Smooth muscle cell (in vitro differentiated cells): ENCODE data around the gene GFAP. TPM values are rescaled to one million over a fixed set of nuclear protein-coding genes. Genes with fewer than 3 reads are reported as not detected.

ENCODE experiments used
- DNase-seq: peaks from one replicate; lab custom pipeline; 2025; ENCODE audit not compliant: unreplicated experiment; lab: John Stamatoyannopoulos, UW
- H2AFZ ChIP-seq: fragments of 200-600 bp; sonication (generic); 2 replicates; pipeline ENCODE4 v1.6.0; 2016; ENCODE audit warnings: antibody characterized with exemption, low read depth, mild to moderate bottlenecking
- H3F3A ChIP-seq: fragments of 200-600 bp; sonication (generic); 2 replicates; pipeline ENCODE4 v1.6.0; 2017; ENCODE audit warnings: antibody characterized with exemption, low read depth
- H3K27ac ChIP-seq: fragments of 200-600 bp; sonication (generic); 2 replicates; pipeline ENCODE4 v1.5.1; 2016; ENCODE audit warnings: low read depth, mild to moderate bottlenecking
- H3K27me3 ChIP-seq: fragments of 200-600 bp; sonication (generic); 2 replicates; pipeline ENCODE4 v1.6.1; 2016; ENCODE audit warnings: low read depth, mild to moderate bottlenecking
- H3K36me3 ChIP-seq: fragments of 200-600 bp; sonication (generic); 2 replicates; pipeline ENCODE4 v1.5.1; 2016; ENCODE audit warnings: low read depth
- H3K4me1 ChIP-seq: fragments of 200-600 bp; sonication (generic); 2 replicates; pipeline ENCODE4 v1.5.1; 2016; ENCODE audit warnings: low read depth
- H3K4me2 ChIP-seq: fragments of 200-600 bp; sonication (generic); 2 replicates; pipeline ENCODE4 v1.6.0; 2016; ENCODE audit warnings: mild to moderate bottlenecking
- H3K4me3 ChIP-seq: fragments of 200-600 bp; sonication (generic); 2 replicates; pipeline ENCODE4 v1.5.1; 2016; ENCODE audit warnings: mild to moderate bottlenecking
- H3K79me2 ChIP-seq: fragments of 200-600 bp; sonication (generic); 2 replicates; pipeline ENCODE4 v1.6.0; 2016; ENCODE audit warnings: low read depth, mild to moderate bottlenecking
- H3K9ac ChIP-seq: fragments of 200-600 bp; sonication (generic); 2 replicates; pipeline ENCODE4 v1.6.0; 2016; ENCODE audit warnings: low read depth
- H3K9me3 ChIP-seq: fragments of 200-600 bp; sonication (generic); replicated peaks from 2 replicates; pipeline ENCODE4 v1.5.1; 2016; ENCODE audit warnings: low read depth
- H4K20me1 ChIP-seq: fragments of 200-600 bp; sonication (generic); 2 replicates; pipeline ENCODE4 v1.6.0; 2016; ENCODE audit warnings: low read depth
- WGBS: methylation state at CpG from one replicate; pipeline ENCODE4 v1.1.7; 2016; ENCODE audit warnings: low lambda C conversion rate; 5-methylcytosine and 5-hydroxymethylcytosine counted together
- polyA plus RNA-seq: library from polyadenylated mRNA; unstranded; fragments of >200 nt; fragmentation: Nextera tagmentation; extraction: Ambion mirVana; gene quantifications from 2 replicates; pipeline ENCODE4 v1.2.1, GENCODE V29; 2016
- total RNA-seq: library from RNA; depleted of rRNA; stranded (reverse); fragments of >200 nt; gene quantifications from 2 replicates; pipeline ENCODE4 v1.2.3, GENCODE V29; 2014
- TF ChIP-seq, protein P1 (sequence below): fragments of 200-600 bp; sonication (generic); IDR thresholded peaks from 2 replicates; pipeline ENCODE4 v1.5.1; 2017; ENCODE audit warnings: borderline replicate concordance, mild to moderate bottlenecking, antibody characterized with exemption; ENCODE audit not compliant: insufficient read depth, poor library complexity, severe bottlenecking

The GFAP gene
- total and polyA plus RNA-seq, 2 experiments from 2014 or later: 0.04 to 0.64 TPM

DNA sequence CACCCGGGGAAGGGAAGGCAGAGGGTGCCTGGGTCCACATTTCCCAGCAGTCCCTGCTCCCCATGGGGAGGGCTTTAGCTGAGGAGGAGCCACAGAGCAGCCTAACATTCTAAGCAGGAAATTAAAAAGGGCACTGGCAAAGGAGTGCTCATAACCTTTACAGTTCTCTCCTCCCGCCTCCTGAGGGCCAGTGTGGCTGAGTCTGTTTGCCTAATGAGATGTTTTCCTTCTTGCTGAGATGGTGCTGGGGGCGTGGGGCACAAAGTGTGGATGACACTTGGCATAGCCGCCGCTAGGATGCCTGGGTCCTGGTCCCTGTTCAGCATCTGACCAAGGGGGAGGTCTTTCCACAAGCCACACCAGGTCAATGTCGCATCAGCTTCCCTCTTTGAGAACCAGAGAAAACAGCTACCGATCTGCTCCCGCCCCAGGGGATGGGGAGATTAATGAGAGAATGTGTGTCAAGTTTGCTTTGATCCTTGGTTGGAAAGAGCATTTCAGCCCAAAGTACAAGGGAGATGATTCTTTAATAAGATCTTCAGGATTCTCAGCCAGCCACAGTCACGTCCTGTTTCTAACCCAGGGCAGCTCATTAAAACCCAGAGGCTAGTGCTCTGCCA lies 26.5 kb upstream of the GFAP start:
- Histone ChIP-seq H3K9ac (no peak overlapping the region), H3K27me3 (no peaks in the 10 kb centered on the region), H3K79me2 (peaks cover 73% of the 10 kb centered on the region), H3K36me3 (no peaks in the 10 kb centered on the region), H3K4me2 (no peak overlapping the region), H3K4me3 (no peak overlapping the region), H3K4me1 (peaks cover 10% of the 10 kb centered on the region), H2AFZ (no peak overlapping the region), H3F3A (no peaks in the 10 kb centered on the region), H3K27ac (no peak overlapping the region), H4K20me1 (no peaks in the 10 kb centered on the region), H3K9me3 (no peaks in the 10 kb centered on the region)
- DNase-seq: no peak
- TF ChIP-seq, protein P1, sequence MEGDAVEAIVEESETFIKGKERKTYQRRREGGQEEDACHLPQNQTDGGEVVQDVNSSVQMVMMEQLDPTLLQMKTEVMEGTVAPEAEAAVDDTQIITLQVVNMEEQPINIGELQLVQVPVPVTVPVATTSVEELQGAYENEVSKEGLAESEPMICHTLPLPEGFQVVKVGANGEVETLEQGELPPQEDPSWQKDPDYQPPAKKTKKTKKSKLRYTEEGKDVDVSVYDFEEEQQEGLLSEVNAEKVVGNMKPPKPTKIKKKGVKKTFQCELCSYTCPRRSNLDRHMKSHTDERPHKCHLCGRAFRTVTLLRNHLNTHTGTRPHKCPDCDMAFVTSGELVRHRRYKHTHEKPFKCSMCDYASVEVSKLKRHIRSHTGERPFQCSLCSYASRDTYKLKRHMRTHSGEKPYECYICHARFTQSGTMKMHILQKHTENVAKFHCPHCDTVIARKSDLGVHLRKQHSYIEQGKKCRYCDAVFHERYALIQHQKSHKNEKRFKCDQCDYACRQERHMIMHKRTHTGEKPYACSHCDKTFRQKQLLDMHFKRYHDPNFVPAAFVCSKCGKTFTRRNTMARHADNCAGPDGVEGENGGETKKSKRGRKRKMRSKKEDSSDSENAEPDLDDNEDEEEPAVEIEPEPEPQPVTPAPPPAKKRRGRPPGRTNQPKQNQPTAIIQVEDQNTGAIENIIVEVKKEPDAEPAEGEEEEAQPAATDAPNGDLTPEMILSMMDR: no peak
- 77% methylated on average over 9 of the region's 9 CpGs for WGBS

DNA sequence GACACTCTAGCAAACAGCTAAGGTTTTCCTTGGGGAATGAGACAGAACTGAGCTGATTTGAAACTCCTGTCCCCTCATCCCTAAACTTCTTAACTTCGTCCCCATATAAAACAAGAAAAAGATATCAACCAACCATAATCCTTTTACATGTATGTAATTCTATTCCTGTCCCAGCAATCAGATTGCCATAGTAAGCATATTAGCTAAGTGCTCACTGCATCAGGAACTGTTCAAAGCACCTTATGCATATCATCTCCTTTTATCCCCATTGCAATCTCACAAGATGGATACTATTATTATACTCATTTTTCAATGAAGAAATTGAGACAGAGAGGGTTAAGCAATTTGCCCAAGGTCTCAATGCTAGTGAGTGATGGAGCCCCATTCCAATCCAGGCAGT lies 25.5 kb upstream of the GFAP start:
- Histone ChIP-seq H3K79me2 (peaks cover 65% of the 10 kb centered on the region), H3K27me3 (no peaks in the 10 kb centered on the region), H3K4me1 (peaks cover under 1% of the 10 kb centered on the region), H3K4me2 (no peak overlapping the region), H2AFZ (no peak overlapping the region), H4K20me1 (no peaks in the 10 kb centered on the region), H3K9ac (no peak overlapping the region), H3K9me3 (no peaks in the 10 kb centered on the region), H3F3A (no peaks in the 10 kb centered on the region), H3K27ac (no peak overlapping the region), H3K36me3 (no peaks in the 10 kb centered on the region), H3K4me3 (no peak overlapping the region)
- TF ChIP-seq, protein P1: no peak
- DNase-seq: no peak
- 100% methylated on average over 1 of the region's 1 CpG for WGBS

DNA sequence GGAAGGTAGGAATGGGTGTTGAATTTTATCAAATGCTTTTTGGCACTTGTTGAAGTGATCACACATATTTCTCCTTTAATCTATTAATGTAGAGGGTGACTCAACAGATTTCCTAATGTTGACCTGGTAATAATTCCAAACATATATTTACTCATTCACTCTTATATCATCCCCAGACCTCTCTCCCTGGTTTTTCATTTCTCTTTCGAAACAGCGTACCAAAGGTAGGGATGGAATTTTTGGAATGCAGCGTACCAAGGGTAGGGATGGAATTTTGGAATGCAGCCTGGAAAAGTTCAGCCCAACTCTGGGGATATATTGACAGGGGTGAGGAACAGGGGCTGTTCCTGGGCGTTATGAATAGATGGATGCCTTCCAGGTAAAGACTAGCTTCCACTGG lies 25.0 kb upstream of the GFAP start:
- H3K27me3 ChIP-seq: no peaks in the 10 kb centered on the region
- no peak overlapping the region for H2AFZ ChIP-seq
- peaks cover 61% of the 10 kb centered on the region for H3K79me2 ChIP-seq
- no peak for DNase-seq
- TF ChIP-seq, protein P1: no peak
- H3K9ac ChIP-seq: no peak overlapping the region
- H4K20me1 ChIP-seq: no peaks in the 10 kb centered on the region
- no peaks in the 10 kb centered on the region for H3K4me1 ChIP-seq
- no peaks in the 10 kb centered on the region for H3F3A ChIP-seq
- H3K4me2 ChIP-seq: no peak overlapping the region
- WGBS: 52% methylated on average over 4 of the region's 4 CpGs
- no peaks in the 10 kb centered on the region for H3K36me3 ChIP-seq
- H3K4me3 ChIP-seq: no peak overlapping the region
- no peaks in the 10 kb centered on the region for H3K9me3 ChIP-seq
- H3K27ac ChIP-seq: no peak overlapping the region

DNA sequence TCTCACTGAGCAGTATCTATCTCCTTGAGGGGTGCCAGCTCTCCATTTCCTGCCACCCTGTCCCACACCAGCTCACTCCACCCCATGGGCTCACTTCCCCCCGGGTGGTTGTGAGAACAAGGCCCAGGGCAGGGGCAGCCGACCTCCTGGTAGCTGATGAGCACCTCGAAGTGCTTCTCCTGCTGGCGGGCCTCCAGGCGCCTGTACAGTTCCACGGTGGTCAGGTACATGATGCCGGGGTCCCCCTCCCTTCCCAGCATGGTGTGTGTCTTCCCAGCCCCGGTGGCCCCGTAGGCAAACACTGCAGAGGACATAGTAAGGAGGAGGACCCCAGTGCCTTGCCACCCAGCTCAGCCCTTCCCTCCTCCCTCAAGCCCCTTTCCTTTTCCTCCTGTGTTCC lies 19.8 kb upstream of the GFAP start:
- Histone ChIP-seq H3K4me2 (no peak overlapping the region), H3K9ac (no peak overlapping the region), H2AFZ (no peak overlapping the region), H3K27ac (no peak overlapping the region), H3F3A (no peaks in the 10 kb centered on the region), H3K4me3 (no peak overlapping the region), H3K36me3 (no peaks in the 10 kb centered on the region), H4K20me1 (no peaks in the 10 kb centered on the region), H3K4me1 (no peaks in the 10 kb centered on the region), H3K79me2 (peaks cover 20% of the 10 kb centered on the region), H3K9me3 (no peaks in the 10 kb centered on the region), H3K27me3 (no peaks in the 10 kb centered on the region)
- no peak for DNase-seq
- TF ChIP-seq, protein P1: no peak
- WGBS: 98% methylated on average over 9 of the region's 9 CpGs
